ENCODE results near the gene NKIRAS2. TPM values are rescaled to one million over a fixed set of nuclear protein-coding genes. Genes with fewer than 3 reads are reported as not detected.

Gene NKIRAS2
- total and polyA plus RNA-seq, 4 experiments from 2014 or later = 19.7 to 28.8 (median 20.8) TPM

GRCh38 chr17:41974658-41975057 is 45.2 kb upstream of the NKIRAS2 start:
- H3K36me3 Mint-ChIP-seq = peaks cover 30 to 69% of the 10 kb centered on the region in 2 donors

GRCh38 chr17:41975099-41976083 is 44.5 kb upstream of the NKIRAS2 start:
- peaks cover 8% of the 10 kb centered on the region for H3K4me1 ChIP-seq (ENCODE audit: insufficient read depth, low read length)
- ChIA-PET POLR2A (ENCODE audit: partially characterized antibody) (interaction anchor here (1.1 to 1.4 kb wide), 2 partner anchors 9 to 57 kb away, joined by 3 to 7 read pairs; partner anchors contain the start of genes ACLY and CNP), CTCF (ENCODE audit: partially characterized antibody) (interaction anchor here (1.2 to 1.8 kb wide), 2 partner anchors 10 to 12 kb away, joined by 6 read pairs; no protein-coding TSS in a partner anchor)
- Mint-ChIP-seq H3K27ac (peak overlapping the region in 1 of 7 donors; percentile 27), H3K9me3 (no peaks in the 10 kb centered on the region), H3K4me1 (peaks cover 10 to 23% (median 12%) of the 10 kb centered on the region in 4 donors), H3K27me3 (no peaks in the 10 kb centered on the region), H3K4me3 (no peak overlapping the region), H3K36me3 (peaks cover 30 to 71% of the 10 kb centered on the region in 2 donors)
- no peaks in the 10 kb centered on the region for H3K27me3 ChIP-seq (ENCODE audit: insufficient read depth, low read length)
- intact Hi-C loops (cut with micrococcal nuclease) = no loop called here
- H3K27ac ChIP-seq (ENCODE audit: low read depth, low read length) = no peak overlapping the region
- H3K4me3 ChIP-seq (ENCODE audit: low read length in 2 of 2) = no peak overlapping the region
- peaks cover 57% of the 10 kb centered on the region for H3K36me3 ChIP-seq (ENCODE audit: insufficient read depth, low read length)
- H3K9me3 ChIP-seq (ENCODE audit: control insufficient read depth in 1 of 2, low read length in 2 of 2) = no peaks in the 10 kb centered on the region
- DNase-seq = no peak

More at GRCh38 chr17:41974658-41975057, 45.2 kb upstream of the NKIRAS2 start:
- peaks cover 8% of the 10 kb centered on the region for H3K4me1 ChIP-seq (ENCODE audit: insufficient read depth, low read length)
- POLR2A ChIA-PET (ENCODE audit: partially characterized antibody) = interaction anchor here (1.4 kb wide), 1 partner anchor 56 kb away, joined by 3 read pairs; the partner anchor contains the start of gene ACLY
- no peaks in the 10 kb centered on the region for H3K9me3 Mint-ChIP-seq
- no peak overlapping the region for H3K4me3 Mint-ChIP-seq
- H3K9me3 ChIP-seq (ENCODE audit: control insufficient read depth in 1 of 2, low read length in 2 of 2) = no peaks in the 10 kb centered on the region
- CTCF ChIA-PET (ENCODE audit: partially characterized antibody) = interaction anchor here (1.8 kb wide), 1 partner anchor 10 kb away, joined by 6 read pairs; no protein-coding TSS in a partner anchor
- H3K36me3 ChIP-seq (ENCODE audit: insufficient read depth, low read length) = peaks cover 56% of the 10 kb centered on the region
- no peak overlapping the region for H3K4me3 ChIP-seq (ENCODE audit: low read length in 2 of 2)
- no peaks in the 10 kb centered on the region for H3K27me3 ChIP-seq (ENCODE audit: insufficient read depth, low read length)
- peak overlapping the region in 4 of 7 donors; percentile 32 to 57 (median 44) for H3K27ac Mint-ChIP-seq
- peaks cover 12 to 23% (median 13%) of the 10 kb centered on the region in 4 donors for H3K4me1 Mint-ChIP-seq
- no peak for DNase-seq
- intact Hi-C loops (cut with micrococcal nuclease) = no loop called here
- H3K27ac ChIP-seq (ENCODE audit: low read depth, low read length) = no peak overlapping the region
- H3K27me3 Mint-ChIP-seq = no peaks in the 10 kb centered on the region

- Histone ChIP-seq H3K27ac (ENCODE audit: low read depth, low read length) (no peak overlapping the region), H3K4me1 (ENCODE audit: insufficient read depth, low read length) (no peaks in the 10 kb centered on the region), H3K4me3 (ENCODE audit: low read length in 2 of 2) (no peak overlapping the region), H3K36me3 (ENCODE audit: insufficient read depth, low read length) (peaks cover 60% of the 10 kb centered on the region), H3K27me3 (ENCODE audit: insufficient read depth, low read length) (no peaks in the 10 kb centered on the region), H3K9me3 (ENCODE audit: control insufficient read depth in 1 of 2, low read length in 2 of 2) (no peaks in the 10 kb centered on the region)
- Mint-ChIP-seq H3K27me3 (no peaks in the 10 kb centered on the region), H3K27ac (peak overlapping the region in 6 of 7 donors; percentile 48 to 85 (median 68)), H3K9me3 (no peaks in the 10 kb centered on the region), H3K4me1 (peaks cover 7 to 18% (median 8%) of the 10 kb centered on the region in 4 donors), H3K4me3 (peak overlapping the region in 1 of 8 donors; percentile 26), H3K36me3 (peaks cover 34 to 72% of the 10 kb centered on the region in 2 donors)
- DNase-seq = no peak
- intact Hi-C loops (cut with micrococcal nuclease) = no loop called here
- POLR2A ChIA-PET (ENCODE audit: partially characterized antibody) = interaction anchor here (1.1 kb wide), 1 partner anchor 10 kb away, joined by 7 read pairs; the partner anchor contains the start of gene CNP
- CTCF ChIA-PET (ENCODE audit: partially characterized antibody) = interaction anchor here (1.0 to 1.2 kb wide), 2 partner anchors 13 to 145 kb away, joined by 3 to 6 read pairs; no protein-coding TSS in a partner anchor
Measured at GRCh38 chr17:41976142-41976768, 43.6 kb upstream of the NKIRAS2 start.

GRCh38 chr17:41977991-41978390 is 41.9 kb upstream of the NKIRAS2 start:
- Mint-ChIP-seq H3K36me3 (peaks cover 39 to 77% of the 10 kb centered on the region in 2 donors), H3K4me3 (no peak overlapping the region), H3K27me3 (no peaks in the 10 kb centered on the region), H3K4me1 (peaks cover 0 to 10% (median 4%) of the 10 kb centered on the region in 4 donors), H3K27ac (peak overlapping the region in 2 of 7 donors; percentile 13 to 42), H3K9me3 (no peaks in the 10 kb centered on the region)
- Histone ChIP-seq H3K27me3 (ENCODE audit: insufficient read depth, low read length) (no peaks in the 10 kb centered on the region), H3K4me3 (ENCODE audit: low read length in 2 of 2) (no peak overlapping the region), H3K9me3 (ENCODE audit: control insufficient read depth in 1 of 2, low read length in 2 of 2) (no peaks in the 10 kb centered on the region), H3K4me1 (ENCODE audit: insufficient read depth, low read length) (no peaks in the 10 kb centered on the region), H3K36me3 (ENCODE audit: insufficient read depth, low read length) (peaks cover 65% of the 10 kb centered on the region), H3K27ac (ENCODE audit: low read depth, low read length) (no peak overlapping the region)
- intact Hi-C loops (cut with micrococcal nuclease) = no loop called here
- ChIA-PET CTCF (ENCODE audit: partially characterized antibody) (no interaction called here), POLR2A (ENCODE audit: partially characterized antibody) (no interaction called here)
- DNase-seq = no peak

GRCh38 chr17:41982026-41982760 is 37.7 kb upstream of the NKIRAS2 start:
- Histone ChIP-seq H3K27ac (ENCODE audit: low read depth, low read length) (no peak overlapping the region), H3K4me3 (ENCODE audit: low read length in 2 of 2) (no peak overlapping the region), H3K4me1 (ENCODE audit: insufficient read depth, low read length) (no peaks in the 10 kb centered on the region), H3K36me3 (ENCODE audit: insufficient read depth, low read length) (peaks cover 49% of the 10 kb centered on the region), H3K27me3 (ENCODE audit: insufficient read depth, low read length) (no peaks in the 10 kb centered on the region), H3K9me3 (ENCODE audit: control insufficient read depth in 1 of 2, low read length in 2 of 2) (no peaks in the 10 kb centered on the region)
- Mint-ChIP-seq H3K9me3 (peaks cover 0 to 3% (median 0%) of the 10 kb centered on the region in 8 donors), H3K4me3 (no peak overlapping the region), H3K27ac (peak overlapping the region in 5 of 7 donors; percentile 29 to 80 (median 53)), H3K36me3 (peaks cover 44 to 77% of the 10 kb centered on the region in 2 donors), H3K4me1 (peaks cover 0 to 5% (median 2%) of the 10 kb centered on the region in 4 donors), H3K27me3 (no peaks in the 10 kb centered on the region)
- intact Hi-C loops (cut with micrococcal nuclease) = no loop called here
- no peak for DNase-seq
- ChIA-PET POLR2A (ENCODE audit: partially characterized antibody) (interaction anchor here (1.6 kb wide), 1 partner anchor 16 kb away, joined by 6 read pairs; the partner anchor contains the start of gene CNP), CTCF (ENCODE audit: partially characterized antibody) (interaction anchor here (1.4 kb wide), 1 partner anchor 18 kb away, joined by 3 read pairs; no protein-coding TSS in a partner anchor)

GRCh38 chr17:41984454-41984853 is 35.4 kb upstream of the NKIRAS2 start:
- H3K4me1 ChIP-seq (ENCODE audit: insufficient read depth, low read length) = no peaks in the 10 kb centered on the region
- no peak overlapping the region for H3K4me3 ChIP-seq (ENCODE audit: low read length in 2 of 2)
- CTCF ChIA-PET (ENCODE audit: partially characterized antibody) = no interaction called here
- H3K27ac ChIP-seq (ENCODE audit: low read depth, low read length) = no peak overlapping the region
- peaks cover 48 to 84% of the 10 kb centered on the region in 2 donors for H3K36me3 Mint-ChIP-seq
- no peak overlapping the region for H3K4me3 Mint-ChIP-seq
- POLR2A ChIA-PET (ENCODE audit: partially characterized antibody) = no interaction called here
- H3K4me1 Mint-ChIP-seq = no peaks in the 10 kb centered on the region
- DNase-seq = no peak
- intact Hi-C loops (cut with micrococcal nuclease) = no loop called here
- peaks cover 60% of the 10 kb centered on the region for H3K36me3 ChIP-seq (ENCODE audit: insufficient read depth, low read length)
- peaks cover 0 to 3% (median 0%) of the 10 kb centered on the region in 8 donors for H3K9me3 Mint-ChIP-seq
- no peaks in the 10 kb centered on the region for H3K27me3 Mint-ChIP-seq
- H3K27me3 ChIP-seq (ENCODE audit: insufficient read depth, low read length) = no peaks in the 10 kb centered on the region
- H3K9me3 ChIP-seq (ENCODE audit: control insufficient read depth in 1 of 2, low read length in 2 of 2) = no peaks in the 10 kb centered on the region
- H3K27ac Mint-ChIP-seq = no peak overlapping the region

All from CD4-positive, alpha-beta memory T cell (primary cell).